K562 (cell line): Measurements from ENCODE around the gene GCSH. TPM values are rescaled to one million over a fixed set of nuclear protein-coding genes. Genes with fewer than 3 reads are reported as not detected.

Source experiments
- CBX1 ChIP-seq: sonication (generic); IDR thresholded peaks from 2 replicates; pipeline ENCODE4 v1.6.1; 2016; ENCODE audit warnings: antibody characterized with exemption, low read depth, mild to moderate bottlenecking
- DDX20 ChIP-seq: fragments of 450-650 bp; IDR thresholded peaks from 2 replicates; pipeline ENCODE4 v1.6.1; 2016; ENCODE audit warnings: missing genetic modification characterization, low read depth, mild to moderate bottlenecking, missing compliant biosample characterization, moderate library complexity
- GABPB2 ChIP-seq: fragments of 250-450 bp; sonication (Bioruptor Pico); conservative IDR thresholded peaks from 2 replicates; pipeline ENCODE4 v1.5.1; 2021; ENCODE audit warnings: mild to moderate bottlenecking
- KLF16 ChIP-seq: IDR thresholded peaks from 2 replicates; pipeline ENCODE4 v1.6.1; 2016; ENCODE audit warnings: antibody characterized with exemption
- PHTF2 ChIP-seq: fragments of 250-450 bp; sonication (Bioruptor Pico); IDR thresholded peaks from 2 replicates; pipeline ENCODE4 v1.5.0; 2021; ENCODE audit warnings: mild to moderate bottlenecking
- RAD21 ChIP-seq, 2 experiments: fragments of 250-450 bp in 1 of 2; fragments of 450-650 bp in 1 of 2; sonication (Bioruptor Pico) in 1 of 2; formaldehyde crosslinking in 1 of 2; IDR thresholded peaks in 1 of 2; conservative IDR thresholded peaks in 1 of 2; 2 replicates each; pipeline versions ENCODE4 v1.4.0 to v1.8.0; 2020 to 2022; ENCODE audit warnings: mild to moderate bottlenecking in 2 of 2, moderate library complexity in 1 of 2
- RFX7 ChIP-seq: fragments of 250-450 bp; sonication (Bioruptor Pico); IDR thresholded peaks from 2 replicates; pipeline ENCODE4 v1.5.1; 2021; ENCODE audit warnings: mild to moderate bottlenecking
- SIX5 ChIP-seq, 2 experiments: IDR thresholded peaks; 2 replicates each; pipeline ENCODE4 v1.6.1; 2011; ENCODE audit warnings: low read length in 2 of 2, borderline replicate concordance in 1 of 2, low read depth in 1 of 2, mild to moderate bottlenecking in 1 of 2, moderate library complexity in 1 of 2; ENCODE audit not compliant: insufficient read depth in 1 of 2
- SMAD2 ChIP-seq: fragments of 150-350 bp; IDR thresholded peaks from 2 replicates; pipeline ENCODE4 v1.6.1; 2014; ENCODE audit warnings: low read depth, mild to moderate bottlenecking, low read length
- TAF15 ChIP-seq: fragments of 200-400 bp; formaldehyde crosslinking; IDR thresholded peaks from 2 replicates; pipeline ENCODE4 v1.6.1; 2017; ENCODE audit warnings: mild to moderate bottlenecking, low read depth, low read length, moderate library complexity
- TAF9B ChIP-seq: fragments of 450-650 bp; IDR thresholded peaks from 2 replicates; pipeline ENCODE4 v1.6.1; 2018; ENCODE audit warnings: mild to moderate bottlenecking; ENCODE audit not compliant: partially characterized antibody
- TSC22D4 ChIP-seq: fragments of 450-650 bp; IDR thresholded peaks from 2 replicates; pipeline ENCODE4 v1.6.1; 2016; ENCODE audit warnings: missing genetic modification characterization, missing biosample characterization, control low read depth
- ZNF384 ChIP-seq: IDR thresholded peaks from 2 replicates; pipeline ENCODE4 v1.6.1; 2012; ENCODE audit warnings: low read depth, low read length, improper control_type of control experiment
- ZNF395 ChIP-seq: fragments of 200-800 bp; sonication (Bioruptor generic); IDR thresholded peaks from 2 replicates; pipeline ENCODE4 v1.6.1; 2017; ENCODE audit warnings: missing genetic modification characterization, missing compliant biosample characterization
- ZNF41 ChIP-seq: fragments of 250-450 bp; sonication (Bioruptor Pico); conservative IDR thresholded peaks from 2 replicates; pipeline ENCODE4 v1.4.0; 2020; ENCODE audit warnings: mild to moderate bottlenecking
- ZNF609 ChIP-seq: sonication (generic); formaldehyde crosslinking; IDR thresholded peaks from 2 replicates; pipeline ENCODE4 v1.8.1; 2023; ENCODE audit warnings: missing genetic modification reagents, mild to moderate bottlenecking, borderline replicate concordance
- polyA plus RNA-seq, 8 experiments: library from polyadenylated mRNA; depleted of rRNA in 4 of 8; stranded (reverse) in 5 of 8; unstranded in 3 of 8; fragments of >200 nt; fragmentation: Nextera tagmentation in 2 of 8; fragmentation: Illumina TruSeq in 1 of 8; extraction: Ambion mirVana in 2 of 8; extraction: Trizol in 1 of 8; gene quantifications; 2 replicates each; pipeline versions ENCODE4 v1.2.1 to v1.2.3, GENCODE V29; 2011 to 2014; ENCODE audit warnings: inconsistent platforms in 1 of 8, missing spikeins in 1 of 8
- total RNA-seq, 7 experiments: library from RNA; depleted of rRNA in 6 of 7; stranded (reverse); fragments of >200 nt in 6 of 7; fragmentation: Illumina TruSeq in 2 of 7; extraction: Trizol in 2 of 7; gene quantifications; 2 replicates each; pipeline versions ENCODE4 v1.2.1 to v1.2.3, GENCODE V29; 2011 to 2021; ENCODE audit warnings: low replicate concordance in 1 of 7
- TF ChIP-seq, protein P1 (sequence below), 3 experiments: fragments of 200-800 bp in 1 of 3; sonication (Bioruptor generic) in 1 of 3; sonication (generic) in 1 of 3; formaldehyde crosslinking in 1 of 3; IDR thresholded peaks; 2 replicates each; pipeline versions ENCODE4 v1.6.1 to v1.8.0; 2016 to 2022; ENCODE audit warnings: mild to moderate bottlenecking in 2 of 3, missing compliant biosample characterization in 2 of 3, missing genetic modification characterization in 2 of 3, missing genetic modification reagents in 1 of 3
- TF ChIP-seq, protein P2 (sequence below): fragments of 250-450 bp; sonication (Bioruptor Pico); IDR thresholded peaks from 2 replicates; pipeline ENCODE4 v1.8.0; 2021; ENCODE audit warnings: borderline replicate concordance, mild to moderate bottlenecking, moderate library complexity; ENCODE audit not compliant: poor library complexity, severe bottlenecking

Gene GCSH
- total and polyA plus RNA-seq, 9 of the 15 experiments (the other 6 are each of a cell fraction or from before 2014, with no cell fraction given), result 35.0 to 121 (median 89.0) TPM

- TF ChIP-seq ZNF384, result 0 out of 2 replicates have a peak, but pooled peaks have one; percentile 3
- TF ChIP-seq DDX20 (tag), result no peak
- TF ChIP-seq, protein P1, sequence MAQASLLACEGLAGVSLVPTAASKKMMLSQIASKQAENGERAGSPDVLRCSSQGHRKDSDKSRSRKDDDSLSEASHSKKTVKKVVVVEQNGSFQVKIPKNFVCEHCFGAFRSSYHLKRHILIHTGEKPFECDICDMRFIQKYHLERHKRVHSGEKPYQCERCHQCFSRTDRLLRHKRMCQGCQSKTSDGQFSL (CRISPR knock-in tag; IDR thresholded peaks at IDR 0.05), result peak; percentile 77
- TF ChIP-seq, protein P1 (tag; IDR thresholded peaks at IDR 0.05), result no peak
- no peak for TF ChIP-seq SIX5 (IDR thresholded peaks at IDR 0.05; ENCODE audit: borderline replicate concordance in 1 of 2, insufficient read depth in 1 of 2, low read depth in 1 of 2, low read length in 2 of 2)
- TF ChIP-seq, protein P2, sequence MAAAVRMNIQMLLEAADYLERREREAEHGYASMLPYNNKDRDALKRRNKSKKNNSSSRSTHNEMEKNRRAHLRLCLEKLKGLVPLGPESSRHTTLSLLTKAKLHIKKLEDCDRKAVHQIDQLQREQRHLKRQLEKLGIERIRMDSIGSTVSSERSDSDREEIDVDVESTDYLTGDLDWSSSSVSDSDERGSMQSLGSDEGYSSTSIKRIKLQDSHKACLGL (CRISPR knock-in tag), result no peak
- no peak; a peak in 2 of 4 replicates for TF ChIP-seq RAD21 (CRISPR knock-in tag; conservative IDR thresholded peaks at IDR 0.05 in 1 of 2, IDR thresholded peaks at IDR 0.05 in 1 of 2)
- TF ChIP-seq TAF9B, result peak; percentile 40
- no peak for TF ChIP-seq TSC22D4 (tag)
- TF ChIP-seq RFX7 (CRISPR knock-in tag), result no peak
- TF ChIP-seq TAF15, result no peak
- no peak for TF ChIP-seq GABPB2
- no peak for TF ChIP-seq ZNF609 (CRISPR knock-in tag)
- no peak for TF ChIP-seq ZNF41
- TF ChIP-seq PHTF2 (CRISPR knock-in tag), result no peak
- peak; percentile 85; the same call in 1 of the 2 replicates for TF ChIP-seq ZNF395 (CRISPR knock-in tag)
- 0 out of 2 replicates have a peak, but pooled peaks have one; percentile 64 for TF ChIP-seq CBX1
- TF ChIP-seq SMAD2, result no peak
- no peak for TF ChIP-seq KLF16
These were observed 18.9 kb downstream of the GCSH start, which contains the start of gene C16orf46 (continued) for GRCh38 chr16:81077076-81077940.
